ENCODE results near the gene NKX6-1. TPM values are rescaled to one million over a fixed set of nuclear protein-coding genes. Genes with fewer than 3 reads are reported as not detected.

The NKX6-1 gene
- total RNA-seq, 1 donor from 2014 or later = 19.2 TPM

DNA sequence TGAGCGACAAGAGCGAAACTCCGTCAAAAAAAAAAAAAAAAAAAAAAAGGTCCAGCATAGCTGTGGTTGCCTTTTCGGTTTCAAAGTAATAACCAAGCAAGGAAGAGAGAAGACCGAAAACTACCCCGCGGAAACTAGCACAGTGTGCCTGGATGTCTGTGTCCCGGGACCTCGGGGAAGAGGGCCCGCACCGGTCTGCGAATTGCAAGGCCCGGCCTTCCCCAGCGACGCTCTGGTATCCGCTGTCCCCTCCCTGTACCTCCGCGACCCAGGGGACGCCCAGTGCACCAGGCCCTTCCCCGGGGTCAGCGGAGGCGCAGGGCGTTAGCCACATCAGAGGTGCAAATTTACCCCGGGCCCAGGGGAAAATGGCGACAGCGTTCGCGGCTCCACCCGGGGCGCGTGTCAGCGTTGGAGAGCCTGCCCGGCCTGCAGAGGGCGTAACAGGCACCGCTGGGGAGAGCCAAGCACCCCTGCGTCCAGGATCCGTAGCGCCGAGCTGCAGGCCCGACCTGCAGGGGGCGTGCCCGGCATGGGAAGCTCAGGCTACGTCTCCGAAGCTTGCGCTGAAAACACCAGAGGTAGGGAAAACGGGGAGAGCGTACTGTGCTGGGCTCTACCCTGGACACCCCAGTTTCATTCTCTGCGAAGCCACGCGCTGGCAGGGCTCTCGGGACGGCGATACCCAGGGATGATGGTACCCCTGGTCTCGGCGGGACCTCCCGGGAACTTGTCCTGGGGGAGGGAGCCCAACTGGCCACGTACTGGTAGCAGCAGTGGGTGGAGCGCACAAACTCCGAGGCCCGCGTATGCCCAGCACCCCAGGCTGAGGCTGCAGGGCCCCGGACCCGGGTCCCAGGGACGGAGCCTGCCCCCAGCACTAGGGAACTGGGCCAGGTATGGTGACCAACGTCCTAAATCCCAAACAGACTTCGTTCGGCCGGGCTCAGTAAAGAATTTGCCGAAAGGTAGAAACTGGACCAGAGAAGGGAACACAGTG lies 16.2 kb downstream of the NKX6-1 start:
- TF ChIP-seq, protein P1, sequence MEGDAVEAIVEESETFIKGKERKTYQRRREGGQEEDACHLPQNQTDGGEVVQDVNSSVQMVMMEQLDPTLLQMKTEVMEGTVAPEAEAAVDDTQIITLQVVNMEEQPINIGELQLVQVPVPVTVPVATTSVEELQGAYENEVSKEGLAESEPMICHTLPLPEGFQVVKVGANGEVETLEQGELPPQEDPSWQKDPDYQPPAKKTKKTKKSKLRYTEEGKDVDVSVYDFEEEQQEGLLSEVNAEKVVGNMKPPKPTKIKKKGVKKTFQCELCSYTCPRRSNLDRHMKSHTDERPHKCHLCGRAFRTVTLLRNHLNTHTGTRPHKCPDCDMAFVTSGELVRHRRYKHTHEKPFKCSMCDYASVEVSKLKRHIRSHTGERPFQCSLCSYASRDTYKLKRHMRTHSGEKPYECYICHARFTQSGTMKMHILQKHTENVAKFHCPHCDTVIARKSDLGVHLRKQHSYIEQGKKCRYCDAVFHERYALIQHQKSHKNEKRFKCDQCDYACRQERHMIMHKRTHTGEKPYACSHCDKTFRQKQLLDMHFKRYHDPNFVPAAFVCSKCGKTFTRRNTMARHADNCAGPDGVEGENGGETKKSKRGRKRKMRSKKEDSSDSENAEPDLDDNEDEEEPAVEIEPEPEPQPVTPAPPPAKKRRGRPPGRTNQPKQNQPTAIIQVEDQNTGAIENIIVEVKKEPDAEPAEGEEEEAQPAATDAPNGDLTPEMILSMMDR (conservative IDR thresholded peaks at IDR 0.05) = peak; percentile 54
- Mint-ChIP-seq H3K27me3 (ENCODE audit: low read depth) (peaks cover 89% of the 10 kb centered on the region), H3K4me3 (no peak overlapping the region), H3K9me3 (peaks cover 3% of the 10 kb centered on the region), H3K36me3 (ENCODE audit: low read depth) (peaks cover 2% of the 10 kb centered on the region), H3K27ac (ENCODE audit: unreplicated experiment) (no peak overlapping the region), H3K4me1 (peaks cover 29% of the 10 kb centered on the region)
- DNase-seq (ENCODE audit: low read depth, low spot score) = no peak

DNA sequence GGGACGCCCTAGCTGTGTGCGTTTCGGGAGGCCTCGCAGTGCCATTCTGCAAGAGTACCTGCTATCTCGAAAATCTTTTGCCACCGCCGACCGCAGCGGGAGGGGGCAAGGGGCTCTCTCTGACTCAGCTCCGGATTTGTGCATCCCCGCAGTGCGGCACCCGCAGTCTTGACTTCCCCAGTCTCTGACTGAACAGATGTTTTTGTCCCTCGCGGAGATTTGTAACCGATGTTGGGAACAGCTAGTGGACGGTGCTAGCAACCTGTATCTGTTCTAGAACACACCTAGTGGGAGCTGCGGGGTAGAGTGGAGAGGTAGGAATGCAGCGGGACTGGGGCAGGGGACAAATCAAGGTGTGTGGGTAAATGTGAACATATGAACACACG lies 17.2 kb downstream of the NKX6-1 start:
- H3K4me3 Mint-ChIP-seq = peak overlapping the region; percentile 62
- H3K4me1 Mint-ChIP-seq = peaks cover 29% of the 10 kb centered on the region
- H3K36me3 Mint-ChIP-seq (ENCODE audit: low read depth) = peaks cover 2% of the 10 kb centered on the region
- TF ChIP-seq, protein P1 (conservative IDR thresholded peaks at IDR 0.05) = no peak
- no peak overlapping the region for H3K27ac Mint-ChIP-seq (ENCODE audit: unreplicated experiment)
- H3K9me3 Mint-ChIP-seq = peaks cover 3% of the 10 kb centered on the region
- H3K27me3 Mint-ChIP-seq (ENCODE audit: low read depth) = peaks cover 87% of the 10 kb centered on the region
- no peak for DNase-seq (ENCODE audit: low read depth, low spot score)

DNA sequence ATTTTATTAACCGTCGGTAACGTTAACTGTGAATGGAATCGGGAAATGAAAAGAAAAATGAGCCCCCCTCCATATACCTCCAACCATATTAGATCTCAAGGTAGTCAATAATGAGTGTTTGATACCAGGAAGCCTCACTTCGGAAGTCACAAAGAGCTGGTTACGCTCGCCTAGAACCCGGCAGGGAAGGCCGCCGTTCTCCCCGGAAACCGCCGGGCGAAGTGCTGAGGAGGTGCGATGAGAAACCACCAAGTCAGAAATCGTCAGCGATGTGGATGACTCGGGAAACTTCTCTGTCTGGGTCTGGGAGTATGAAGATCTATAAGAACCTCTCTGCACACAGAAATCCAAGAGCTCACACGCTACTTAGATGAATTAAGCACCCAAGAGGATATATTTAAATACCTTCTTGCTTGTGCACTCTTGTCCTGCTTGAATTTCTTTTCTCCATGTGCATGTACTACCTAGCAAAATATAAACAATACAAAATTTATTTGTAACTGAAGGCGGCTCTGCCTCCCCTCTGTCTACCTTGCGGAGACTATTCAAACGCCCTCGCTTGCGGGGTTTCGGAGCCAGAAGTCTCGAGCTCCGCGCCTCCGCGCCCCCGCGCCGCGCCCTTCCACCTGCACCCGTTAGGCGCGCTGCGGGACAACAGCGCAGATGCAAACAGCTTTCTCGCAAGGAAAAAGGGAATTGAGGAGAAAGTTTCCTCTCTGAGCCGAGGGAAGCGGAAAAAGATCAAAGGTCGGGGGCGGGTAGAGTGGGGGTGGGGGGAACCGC lies 17.8 kb downstream of the NKX6-1 start:
- Mint-ChIP-seq H3K27ac (ENCODE audit: unreplicated experiment) (no peak overlapping the region), H3K4me3 (peak overlapping the region; percentile 64), H3K4me1 (peaks cover 29% of the 10 kb centered on the region), H3K27me3 (ENCODE audit: low read depth) (peaks cover 86% of the 10 kb centered on the region), H3K36me3 (ENCODE audit: low read depth) (peaks cover 2% of the 10 kb centered on the region), H3K9me3 (peaks cover 3% of the 10 kb centered on the region)
- no peak for DNase-seq (ENCODE audit: low read depth, low spot score)
- TF ChIP-seq, protein P1 (conservative IDR thresholded peaks at IDR 0.05) = no peak

DNA sequence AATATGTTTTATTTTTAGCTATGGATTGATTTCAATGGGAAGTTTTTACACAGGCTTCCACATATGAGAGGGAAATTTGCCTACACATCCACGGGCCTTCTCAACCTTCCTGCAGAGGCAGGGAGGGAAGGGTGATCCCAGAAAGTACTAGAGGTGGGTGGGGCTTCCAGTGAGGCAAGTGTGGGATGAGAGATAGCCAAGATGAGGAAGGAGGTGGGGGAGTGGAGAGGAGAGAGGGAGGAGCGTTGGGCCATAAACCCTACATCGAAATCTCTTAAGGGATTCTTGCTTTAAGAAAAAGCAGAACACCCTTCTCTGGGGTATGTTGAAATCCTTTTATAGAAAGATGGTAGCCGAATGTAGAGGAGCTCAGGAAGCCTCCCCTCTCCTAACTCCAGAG lies 19.0 kb downstream of the NKX6-1 start:
- no peak overlapping the region for H3K4me3 Mint-ChIP-seq

DNA sequence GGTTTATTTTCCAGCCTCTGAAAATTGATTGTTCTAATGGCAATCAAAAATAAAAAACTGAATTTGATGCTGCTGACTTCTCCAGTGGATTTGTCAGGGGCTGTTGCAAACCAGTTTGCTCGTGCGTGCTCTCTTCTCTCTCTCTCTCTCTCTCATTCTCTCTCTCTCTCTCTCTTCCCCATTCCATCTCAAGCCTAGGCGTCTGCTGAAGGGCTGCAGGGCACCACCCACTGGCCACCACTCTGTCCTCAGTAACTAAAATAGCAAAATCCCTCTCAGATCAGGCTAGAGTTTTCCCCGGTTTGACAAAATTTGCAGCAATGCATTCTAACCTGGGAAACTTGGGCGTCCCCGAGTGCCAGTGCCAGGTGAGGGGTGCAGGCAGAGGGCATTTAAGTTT lies 19.4 kb downstream of the NKX6-1 start:
- no peak for DNase-seq (ENCODE audit: low read depth, low spot score)
- H3K9me3 Mint-ChIP-seq = peaks cover 3% of the 10 kb centered on the region
- H3K27me3 Mint-ChIP-seq (ENCODE audit: low read depth) = peaks cover 79% of the 10 kb centered on the region
- no peak overlapping the region for H3K4me3 Mint-ChIP-seq
- TF ChIP-seq, protein P1 (conservative IDR thresholded peaks at IDR 0.05) = no peak
- no peak overlapping the region for H3K27ac Mint-ChIP-seq (ENCODE audit: unreplicated experiment)
- H3K4me1 Mint-ChIP-seq = peaks cover 29% of the 10 kb centered on the region
- peaks cover 2% of the 10 kb centered on the region for H3K36me3 Mint-ChIP-seq (ENCODE audit: low read depth)

More for the DNA sequence above, 19.0 kb downstream of the NKX6-1 start:
- Mint-ChIP-seq H3K27ac (ENCODE audit: unreplicated experiment) (no peak overlapping the region), H3K9me3 (peaks cover 3% of the 10 kb centered on the region), H3K4me1 (peaks cover 29% of the 10 kb centered on the region), H3K27me3 (ENCODE audit: low read depth) (peaks cover 79% of the 10 kb centered on the region), H3K36me3 (ENCODE audit: low read depth) (peaks cover 2% of the 10 kb centered on the region)
- TF ChIP-seq, protein P1 (conservative IDR thresholded peaks at IDR 0.05) = no peak
- no peak for DNase-seq (ENCODE audit: low read depth, low spot score)

Measured in neural crest cell (in vitro differentiated cells).